OCI-M2 (cell line): ENCODE results near the gene STAM.

Experiments used
- DNase-seq: peaks from one replicate; lab custom pipeline; 2025; ENCODE audit not compliant: unreplicated experiment; lab: John Stamatoyannopoulos, UW

Gene STAM

GRCh38 chr10:17673471-17674061, 29.6 kb downstream of the STAM start:
- DNase-seq = no peak

- no peak for DNase-seq
Observed at GRCh38 chr10:17674566-17674965, 30.6 kb downstream of the STAM start.

- DNase-seq = no peak
Observed at GRCh38 chr10:17675638-17676037, 31.7 kb downstream of the STAM start.

GRCh38 chr10:17676919-17677318, 33.0 kb downstream of the STAM start:
- no peak for DNase-seq

GRCh38 chr10:17682236-17682946, 38.4 kb downstream of the STAM start:
- DNase-seq = no peak

- DNase-seq = no peak
Observed at GRCh38 chr10:17683541-17683940, 39.6 kb downstream of the STAM start.

GRCh38 chr10:17684537-17684936, 40.6 kb downstream of the STAM start:
- no peak for DNase-seq

GRCh38 chr10:17685233-17685840, 41.4 kb downstream of the STAM start:
- DNase-seq = no peak

GRCh38 chr10:17687117-17687831, 43.3 kb downstream of the STAM start:
- DNase-seq = no peak

GRCh38 chr10:17689137-17689536, 45.2 kb downstream of the STAM start:
- DNase-seq = no peak

GRCh38 chr10:17693009-17693408, 49.1 kb downstream of the STAM start:
- no peak for DNase-seq

- no peak for DNase-seq
Observed at GRCh38 chr10:17698696-17699095, 54.7 kb downstream of the STAM start.

- no peak for DNase-seq
Observed at GRCh38 chr10:17701301-17701700, 57.4 kb downstream of the STAM start.

- DNase-seq = no peak
Observed at GRCh38 chr10:17703706-17704105, 59.8 kb downstream of the STAM start.

- no peak for DNase-seq
Observed at GRCh38 chr10:17708821-17709220, 64.9 kb downstream of the STAM start.

- DNase-seq = no peak
Observed at GRCh38 chr10:17709492-17709891, 65.5 kb downstream of the STAM start.

- DNase-seq = no peak
Observed at GRCh38 chr10:17710181-17710580, 66.2 kb downstream of the STAM start.

GRCh38 chr10:17712053-17712452, 68.1 kb downstream of the STAM start:
- no peak for DNase-seq

GRCh38 chr10:17712717-17713471, 68.9 kb downstream of the STAM start:
- DNase-seq = no peak

- no peak for DNase-seq
Observed at GRCh38 chr10:17713758-17714157, 69.8 kb downstream of the STAM start.

- no peak for DNase-seq
Observed at GRCh38 chr10:17716161-17716560, 72.2 kb downstream of the STAM start.
